Calu3 (cell line): ENCODE measurements around the gene CACNA1D. TPM values are rescaled to one million over a fixed set of nuclear protein-coding genes. Genes with fewer than 3 reads are reported as not detected.
A peak's percentile ranks its signal among the peaks of the same experiment; 100 is the strongest.

Source experiments
- BruUV-seq: library from RNA; stranded (reverse); fragments of 400-500 nt; replicated peaks from 2 replicates; lab custom pipeline; 2021; lab: Mats Ljungman, UMichigan
- CTCF ChIA-PET: fragments of 300-600 bp; sonication (Branson Sonifier 250); formaldehyde crosslinking; loops from one replicate; lab custom pipeline; 2022; ENCODE audit warnings: antibody characterized with exemption; lab: Charles Lee
- DNase-seq: peaks from one replicate; pipeline ENCODE4 v3.0.0; 2022
- H3K27ac Mint-ChIP-seq: one replicate; pipeline ENCODE4 v1.8.0; 2022; ENCODE audit warnings: mixed read lengths; ENCODE audit not compliant: unreplicated experiment
- H3K27me3 Mint-ChIP-seq: one replicate; pipeline ENCODE4 v1.8.0; 2022; ENCODE audit warnings: mixed read lengths; ENCODE audit not compliant: unreplicated experiment
- H3K36me3 Mint-ChIP-seq: one replicate; pipeline ENCODE4 v1.8.0; 2022; ENCODE audit warnings: mild to moderate bottlenecking, moderate library complexity, mixed read lengths; ENCODE audit not compliant: insufficient read depth, unreplicated experiment
- H3K4me1 Mint-ChIP-seq: one replicate; pipeline ENCODE4 v1.8.0; 2022; ENCODE audit warnings: mild to moderate bottlenecking, low read depth, mixed read lengths; ENCODE audit not compliant: unreplicated experiment
- H3K4me3 Mint-ChIP-seq: one replicate; pipeline ENCODE4 v1.8.0; 2022; ENCODE audit warnings: mild to moderate bottlenecking, low read depth, moderate library complexity, mixed read lengths; ENCODE audit not compliant: unreplicated experiment
- H3K9me3 Mint-ChIP-seq: one replicate; pipeline ENCODE4 v1.8.0; 2022; ENCODE audit warnings: low read depth, mixed read lengths; ENCODE audit not compliant: unreplicated experiment
- intact Hi-C: fragments of 100-400 bp; cut with micrococcal nuclease; formaldehyde crosslinking; loops from one replicate; pipeline ENCODE4 v1.10.0; 2022; ENCODE audit not compliant: unreplicated experiment
- total RNA-seq: library from RNA; stranded (reverse); gene quantifications from 2 replicates; pipeline ENCODE4 v1.2.3, GENCODE V29; 2022
- TF ChIP-seq, protein P1 (sequence below): fragments of 200-600 bp; IDR thresholded peaks from one replicate; pipeline ENCODE4 v1.8.0; 2022; ENCODE audit warnings: antibody characterized with exemption; ENCODE audit not compliant: unreplicated experiment

CACNA1D gene
- total RNA-seq, 1 experiment from 2014 or later, result 48.3 TPM

DNA sequence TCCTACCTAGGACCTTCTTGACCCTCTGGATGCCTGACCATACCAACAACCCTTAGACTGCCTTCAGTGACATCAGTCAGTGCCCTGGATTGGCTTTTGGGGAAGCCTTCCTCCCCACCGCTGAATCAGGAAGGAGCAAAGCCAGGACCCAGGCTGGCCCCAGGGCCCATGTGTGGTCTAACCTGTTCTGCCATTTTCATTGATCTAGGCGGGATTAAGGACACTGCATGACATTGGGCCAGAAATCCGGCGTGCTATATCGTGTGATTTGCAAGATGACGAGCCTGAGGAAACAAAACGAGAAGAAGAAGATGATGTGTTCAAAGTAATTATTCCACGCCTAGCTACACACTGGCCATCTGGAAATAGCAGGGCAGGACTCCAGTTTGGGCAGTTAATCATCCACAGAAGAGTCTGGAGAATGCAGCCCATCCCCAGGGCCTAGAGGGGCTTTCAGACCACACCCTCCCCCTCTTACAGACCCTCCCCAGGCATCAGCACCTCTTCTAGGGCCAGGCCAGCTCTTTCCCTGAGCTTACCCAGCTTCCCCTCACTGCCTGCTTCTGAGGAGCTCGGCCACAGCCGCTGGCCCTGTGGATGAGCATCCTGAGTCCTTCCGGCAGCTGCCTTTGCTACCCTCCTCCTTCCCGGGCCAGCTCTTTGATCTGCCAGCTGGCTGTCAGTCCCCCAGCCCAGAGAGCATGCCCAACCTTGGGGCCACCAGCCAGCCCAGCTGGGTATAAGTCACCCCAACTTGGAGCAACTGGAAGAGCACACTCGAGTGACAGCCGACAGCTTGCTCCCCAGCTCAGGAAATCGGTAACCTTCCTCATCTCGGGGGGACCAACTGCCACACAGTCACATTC lies 305.9 kb downstream of the CACNA1D start:
- CTCF ChIA-PET, result no interaction called here
- H3K36me3 Mint-ChIP-seq, result peaks cover 5% of the 10 kb centered on the region

DNA sequence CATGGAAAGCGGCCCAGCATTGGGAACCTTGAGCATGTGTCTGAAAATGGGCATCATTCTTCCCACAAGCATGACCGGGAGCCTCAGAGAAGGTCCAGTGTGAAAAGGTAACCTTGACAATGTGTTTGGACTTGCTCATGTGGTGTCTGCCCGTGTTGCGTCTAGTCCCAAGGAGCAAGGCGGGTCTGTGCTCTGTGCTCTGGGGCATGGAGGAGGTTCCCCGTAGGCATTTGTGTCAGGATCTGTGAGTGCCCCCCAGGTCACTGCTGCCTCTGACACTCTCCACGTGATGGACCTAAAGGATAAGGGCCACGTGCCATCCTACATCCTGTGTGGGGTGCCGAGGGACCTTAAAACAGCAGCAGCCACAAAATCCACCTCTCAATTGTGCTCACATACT lies 306.9 kb downstream of the CACNA1D start:
- no peak for DNase-seq
- CTCF ChIA-PET, result no interaction called here
- peaks cover 18% of the 10 kb centered on the region for H3K4me1 Mint-ChIP-seq
- no peak overlapping the region for H3K4me3 Mint-ChIP-seq
- BruUV-seq, result no TSS peak
- peaks cover 2% of the 10 kb centered on the region for H3K36me3 Mint-ChIP-seq
- no peaks in the 10 kb centered on the region for H3K27me3 Mint-ChIP-seq
- TF ChIP-seq, protein P1, sequence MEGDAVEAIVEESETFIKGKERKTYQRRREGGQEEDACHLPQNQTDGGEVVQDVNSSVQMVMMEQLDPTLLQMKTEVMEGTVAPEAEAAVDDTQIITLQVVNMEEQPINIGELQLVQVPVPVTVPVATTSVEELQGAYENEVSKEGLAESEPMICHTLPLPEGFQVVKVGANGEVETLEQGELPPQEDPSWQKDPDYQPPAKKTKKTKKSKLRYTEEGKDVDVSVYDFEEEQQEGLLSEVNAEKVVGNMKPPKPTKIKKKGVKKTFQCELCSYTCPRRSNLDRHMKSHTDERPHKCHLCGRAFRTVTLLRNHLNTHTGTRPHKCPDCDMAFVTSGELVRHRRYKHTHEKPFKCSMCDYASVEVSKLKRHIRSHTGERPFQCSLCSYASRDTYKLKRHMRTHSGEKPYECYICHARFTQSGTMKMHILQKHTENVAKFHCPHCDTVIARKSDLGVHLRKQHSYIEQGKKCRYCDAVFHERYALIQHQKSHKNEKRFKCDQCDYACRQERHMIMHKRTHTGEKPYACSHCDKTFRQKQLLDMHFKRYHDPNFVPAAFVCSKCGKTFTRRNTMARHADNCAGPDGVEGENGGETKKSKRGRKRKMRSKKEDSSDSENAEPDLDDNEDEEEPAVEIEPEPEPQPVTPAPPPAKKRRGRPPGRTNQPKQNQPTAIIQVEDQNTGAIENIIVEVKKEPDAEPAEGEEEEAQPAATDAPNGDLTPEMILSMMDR, result no peak
- H3K9me3 Mint-ChIP-seq, result no peaks in the 10 kb centered on the region
- H3K27ac Mint-ChIP-seq, result no peak overlapping the region
- intact Hi-C loops, result no loop called here

More for the DNA sequence above, 305.9 kb downstream of the CACNA1D start:
- H3K4me1 Mint-ChIP-seq, result peaks cover 16% of the 10 kb centered on the region
- intact Hi-C loops, result no loop called here
- peak; percentile 16 for DNase-seq
- H3K9me3 Mint-ChIP-seq, result no peaks in the 10 kb centered on the region
- H3K27ac Mint-ChIP-seq, result no peak overlapping the region
- no peaks in the 10 kb centered on the region for H3K27me3 Mint-ChIP-seq
- no peak overlapping the region for H3K4me3 Mint-ChIP-seq
- no TSS peak for BruUV-seq
- TF ChIP-seq, protein P1, result no peak

DNA sequence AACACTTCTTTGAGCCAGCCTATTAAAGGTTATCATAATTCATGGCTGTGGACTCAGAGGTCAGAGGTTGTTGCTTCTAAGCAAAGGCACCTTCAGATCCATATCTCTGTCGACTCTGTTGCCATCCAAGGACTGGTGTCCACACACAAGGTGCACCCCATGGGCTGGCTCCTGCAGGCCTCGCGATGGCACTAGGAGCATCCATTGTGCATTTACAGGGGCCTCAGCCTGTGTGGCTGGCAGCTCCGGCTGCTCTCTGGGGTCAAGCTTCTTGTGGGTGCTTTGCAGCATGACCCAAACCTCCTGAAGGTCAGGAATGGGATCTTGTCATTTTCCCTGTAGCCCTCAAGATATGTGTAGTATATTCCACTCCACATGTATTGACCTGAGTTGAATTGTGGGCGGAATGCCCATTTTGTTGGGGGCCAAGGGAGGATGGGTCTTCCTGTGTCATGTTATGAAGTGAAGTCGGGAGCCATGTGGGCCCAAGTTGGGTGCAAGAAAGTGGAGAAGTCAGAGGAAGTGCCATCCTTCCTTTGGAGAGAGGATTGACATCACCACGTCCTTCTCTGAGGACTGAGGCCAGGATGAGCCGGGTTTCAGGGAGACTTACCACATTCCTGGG lies 308.0 kb downstream of the CACNA1D start:
- CTCF ChIA-PET, result no interaction called here
- no peak for DNase-seq
- Mint-ChIP-seq H3K27ac (no peak overlapping the region), H3K9me3 (no peaks in the 10 kb centered on the region), H3K36me3 (peaks cover 6% of the 10 kb centered on the region), H3K4me3 (no peak overlapping the region), H3K27me3 (no peaks in the 10 kb centered on the region), H3K4me1 (peaks cover 25% of the 10 kb centered on the region)
- TF ChIP-seq, protein P1, result no peak
- intact Hi-C loops, result no loop called here
- no TSS peak for BruUV-seq

DNA sequence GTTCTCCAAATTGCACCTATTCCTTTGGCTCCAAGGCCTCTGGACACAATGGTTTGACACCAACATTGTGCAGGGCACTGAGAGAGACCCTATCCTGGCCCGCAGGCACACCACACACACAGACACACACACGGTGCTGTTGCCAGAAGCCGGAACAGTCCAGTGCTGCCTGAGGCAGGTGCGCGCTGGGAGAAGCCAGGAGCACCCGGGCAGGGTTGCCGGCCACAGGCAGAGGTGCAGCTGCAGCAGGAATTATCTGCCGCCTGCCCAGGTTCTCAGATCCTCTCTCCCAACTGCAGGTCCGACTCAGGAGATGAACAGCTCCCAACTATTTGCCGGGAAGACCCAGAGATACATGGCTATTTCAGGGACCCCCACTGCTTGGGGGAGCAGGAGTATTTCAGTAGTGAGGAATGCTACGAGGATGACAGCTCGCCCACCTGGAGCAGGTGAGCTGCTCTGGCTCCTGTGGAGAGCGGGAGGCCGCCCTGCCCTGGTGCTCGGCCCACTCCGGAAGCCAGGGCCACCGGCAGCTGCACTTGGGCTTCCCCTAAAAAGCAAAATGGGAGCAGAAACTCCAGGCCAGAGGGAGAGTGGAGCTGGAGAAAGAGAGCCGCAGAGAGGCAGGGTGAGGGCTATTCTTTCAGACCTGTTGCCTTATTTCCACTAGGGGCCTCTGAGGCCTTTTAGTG lies 308.9 kb downstream of the CACNA1D start:
- peaks cover 6% of the 10 kb centered on the region for H3K36me3 Mint-ChIP-seq
- CTCF ChIA-PET, result no interaction called here
- BruUV-seq, result no TSS peak
- no peak for DNase-seq
- TF ChIP-seq, protein P1, result no peak
- H3K27ac Mint-ChIP-seq, result no peak overlapping the region
- H3K27me3 Mint-ChIP-seq, result no peaks in the 10 kb centered on the region
- H3K9me3 Mint-ChIP-seq, result no peaks in the 10 kb centered on the region
- H3K4me1 Mint-ChIP-seq, result peaks cover 25% of the 10 kb centered on the region
- intact Hi-C loops, result no loop called here
- H3K4me3 Mint-ChIP-seq, result no peak overlapping the region
